ENCODE results near the gene MAP3K4.

The MAP3K4 gene

DNA sequence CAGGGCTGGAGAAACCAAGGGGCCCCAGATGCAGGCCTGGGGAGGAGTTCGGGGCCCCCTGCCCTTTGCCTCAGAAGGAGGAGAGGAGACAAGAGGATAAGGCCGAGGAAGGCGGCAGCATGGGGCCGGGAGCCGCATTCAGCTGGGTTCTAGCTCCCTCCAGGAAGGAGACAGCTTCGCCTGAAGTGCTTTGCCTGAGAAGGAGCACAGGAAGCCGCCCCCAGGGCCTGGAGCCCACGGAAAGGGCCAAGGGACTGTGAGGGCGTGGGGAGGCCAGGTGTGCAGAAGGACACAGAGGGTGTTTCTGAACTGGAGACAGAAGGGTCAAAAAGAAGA, 160.9 kb downstream of the MAP3K4 start:
- DNase-seq = no peak

DNA sequence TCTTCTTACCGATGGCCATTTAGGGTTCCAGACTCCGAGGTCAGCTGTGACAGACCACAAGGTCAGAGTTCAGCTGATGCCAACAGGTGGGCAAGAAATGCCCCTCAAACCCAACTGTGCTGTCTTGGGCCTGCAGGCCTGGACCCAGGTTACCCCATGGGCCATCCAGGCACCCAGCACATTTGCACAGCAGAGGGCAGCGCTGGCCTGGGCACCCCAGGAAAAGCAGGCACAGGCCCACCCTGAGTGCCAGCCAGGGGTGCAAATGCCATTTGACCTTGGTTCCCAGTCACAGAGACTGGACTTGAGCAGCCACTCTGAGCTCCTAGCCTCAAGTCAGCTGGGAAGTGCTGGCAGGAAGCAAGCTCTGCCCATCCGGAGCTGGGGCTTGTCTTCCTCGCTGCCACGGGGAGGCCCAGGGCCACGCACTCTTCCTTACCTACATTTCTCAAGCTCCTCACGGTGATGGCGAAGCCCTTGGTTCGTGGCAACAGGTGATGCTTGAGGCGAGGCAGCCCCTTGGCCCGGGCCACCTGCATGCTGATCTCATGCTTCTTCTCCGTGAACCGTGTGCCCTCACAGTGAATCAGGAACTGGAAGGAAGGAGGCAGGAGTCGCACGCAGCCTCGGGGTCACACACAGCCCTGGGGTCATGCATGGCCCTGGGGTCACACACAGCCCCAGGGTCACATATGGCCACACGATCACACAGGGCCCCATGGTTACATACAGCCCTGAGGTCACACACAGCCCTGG, 161.5 kb downstream of the MAP3K4 start:
- DNase-seq = no peak

DNA sequence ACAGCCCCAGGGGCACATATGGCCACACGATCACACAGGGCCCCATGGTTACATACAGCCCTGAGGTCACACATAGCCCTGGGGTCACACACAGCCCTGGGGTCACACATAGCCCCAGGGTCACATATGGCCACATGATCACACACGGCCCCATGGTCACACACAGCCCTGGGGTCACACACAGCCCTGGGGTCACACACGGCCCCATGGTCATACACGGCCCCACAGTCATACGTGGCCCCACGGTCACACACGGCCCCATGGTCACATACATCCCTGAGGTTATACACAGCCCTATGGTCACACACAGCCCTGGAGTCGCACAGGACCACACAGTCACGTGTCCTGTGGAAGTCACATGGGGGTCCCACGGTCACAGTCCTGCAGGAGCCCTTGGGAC, 162.2 kb downstream of the MAP3K4 start:
- no peak for DNase-seq

DNA sequence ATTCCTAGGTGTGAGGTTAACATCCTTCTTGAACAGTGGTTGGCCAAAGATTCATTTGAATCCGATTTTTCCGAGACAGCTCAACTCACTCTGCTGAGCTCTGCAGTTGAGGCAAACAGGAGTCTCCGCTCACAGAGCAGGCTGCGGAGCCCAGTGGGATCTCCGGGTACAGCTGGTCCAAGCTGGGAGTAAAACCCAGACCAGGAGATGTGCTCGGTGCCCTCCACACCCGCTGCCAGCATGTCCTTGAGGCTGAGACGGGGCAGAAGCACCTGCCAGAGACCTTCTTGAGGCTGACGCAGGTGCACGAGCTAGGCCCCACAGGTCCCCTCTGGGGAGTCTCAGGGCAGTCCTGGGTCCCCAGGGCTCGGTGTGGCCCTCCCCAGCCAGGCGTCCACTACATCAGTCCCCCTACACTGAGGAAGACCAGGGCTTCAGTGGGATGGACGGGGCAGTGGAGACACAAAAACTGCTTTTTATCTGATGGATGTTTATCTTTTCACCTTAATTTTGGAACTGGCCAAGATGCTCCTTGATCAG, 163.3 kb downstream of the MAP3K4 start:
- no peak for DNase-seq

DNA sequence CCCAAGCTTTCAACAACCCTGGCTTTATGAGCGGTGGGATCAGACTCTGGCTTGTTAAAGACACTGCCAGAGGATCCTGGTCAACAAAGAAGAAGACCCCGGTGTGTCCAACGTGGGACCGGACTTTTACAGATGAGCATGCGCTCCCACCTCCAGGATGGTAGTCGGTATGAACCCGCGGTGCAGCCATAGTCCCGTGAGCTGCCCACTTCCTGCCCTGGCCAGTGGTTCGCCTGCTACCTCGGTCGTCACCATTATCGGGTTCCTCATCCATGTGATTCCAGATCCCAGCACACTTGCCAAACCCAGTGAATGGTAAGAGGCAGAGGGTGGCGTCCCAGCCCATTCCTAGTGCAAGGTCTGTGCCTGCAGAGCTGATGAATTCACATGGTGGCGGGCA, 169.6 kb downstream of the MAP3K4 start:
- no peak for DNase-seq

DNA sequence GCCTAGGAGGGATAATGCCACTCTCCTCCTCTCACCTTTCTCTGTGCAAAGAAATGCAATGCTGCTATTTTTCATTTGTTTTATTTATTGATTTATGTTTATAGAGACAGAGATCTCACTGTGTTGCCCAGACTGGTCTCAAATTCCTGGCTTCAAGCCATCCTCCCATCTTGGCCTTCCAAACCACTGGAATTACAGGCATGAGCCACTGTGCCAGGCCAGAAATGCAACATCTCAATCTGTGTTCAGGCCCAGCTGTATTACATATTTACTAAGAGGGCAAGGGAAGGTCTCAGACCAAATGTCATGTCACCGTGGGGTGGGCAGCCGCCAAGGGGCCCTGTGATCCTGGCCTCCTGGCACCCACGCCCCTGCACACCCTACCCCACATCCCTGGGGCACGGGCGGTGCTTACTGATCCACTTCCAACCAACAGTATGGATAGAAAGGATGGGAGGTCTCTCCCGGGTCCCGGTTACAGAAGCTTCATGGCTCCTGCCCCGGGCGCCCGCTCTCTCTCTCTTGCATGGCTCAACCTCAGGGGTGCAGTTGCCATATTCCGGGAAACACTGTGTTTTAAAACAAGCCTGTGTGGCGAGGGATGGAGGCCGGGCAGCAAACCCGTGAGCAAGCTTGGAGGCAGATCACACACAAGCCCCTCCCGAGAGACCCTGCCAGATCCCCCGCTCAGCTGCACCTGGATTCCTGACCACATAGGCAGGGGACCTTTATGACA, 170.5 kb downstream of the MAP3K4 start:
- no peak for DNase-seq

DNA sequence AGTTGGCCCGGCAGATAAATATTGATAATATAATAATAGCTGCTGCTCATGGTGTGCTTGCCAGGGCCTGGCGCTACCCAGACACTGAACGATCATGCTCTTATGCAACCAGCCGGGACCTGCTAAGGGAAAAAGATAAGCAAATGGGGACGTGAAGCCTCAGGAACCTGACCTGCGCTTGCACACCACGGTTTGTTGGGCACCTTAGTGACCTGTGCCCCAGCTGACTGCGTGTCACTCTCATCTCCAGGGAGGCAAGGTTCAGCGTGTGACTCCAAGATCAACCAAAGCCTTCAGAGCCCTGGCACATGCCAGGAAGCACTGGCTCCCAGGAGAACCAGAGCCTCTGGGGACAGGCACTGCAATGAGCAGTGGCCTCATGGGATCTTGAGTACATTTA, 171.2 kb downstream of the MAP3K4 start:
- DNase-seq = no peak

- no peak for DNase-seq
Observed at GRCh38 chr6:161163466-161164181, 172.1 kb downstream of the MAP3K4 start.

DNA sequence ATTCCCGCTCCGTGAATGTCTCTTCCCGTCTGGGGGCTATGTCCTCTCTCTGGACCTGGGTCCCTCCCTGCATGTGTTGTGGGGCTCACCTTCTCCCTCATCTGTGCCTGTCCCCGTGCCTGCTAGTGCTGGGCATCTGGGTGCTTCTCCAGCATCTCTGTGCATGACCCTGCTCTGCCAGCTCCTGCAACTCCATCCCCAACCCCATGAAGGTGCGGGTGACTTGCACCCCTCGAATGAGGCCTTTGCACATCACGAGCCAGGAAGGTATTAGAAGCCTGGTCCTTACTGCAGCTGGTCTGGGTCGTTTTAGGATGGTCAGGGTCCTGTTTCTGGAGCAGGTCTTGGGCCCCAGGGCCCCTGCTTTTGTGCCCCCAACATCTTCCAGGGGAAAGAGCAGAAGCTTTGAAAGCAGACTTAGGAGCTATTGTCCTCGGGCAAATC, 172.6 kb downstream of the MAP3K4 start:
- no peak for DNase-seq

- no peak for DNase-seq
Observed at GRCh38 chr6:161166176-161166575, 174.6 kb downstream of the MAP3K4 start.

DNA sequence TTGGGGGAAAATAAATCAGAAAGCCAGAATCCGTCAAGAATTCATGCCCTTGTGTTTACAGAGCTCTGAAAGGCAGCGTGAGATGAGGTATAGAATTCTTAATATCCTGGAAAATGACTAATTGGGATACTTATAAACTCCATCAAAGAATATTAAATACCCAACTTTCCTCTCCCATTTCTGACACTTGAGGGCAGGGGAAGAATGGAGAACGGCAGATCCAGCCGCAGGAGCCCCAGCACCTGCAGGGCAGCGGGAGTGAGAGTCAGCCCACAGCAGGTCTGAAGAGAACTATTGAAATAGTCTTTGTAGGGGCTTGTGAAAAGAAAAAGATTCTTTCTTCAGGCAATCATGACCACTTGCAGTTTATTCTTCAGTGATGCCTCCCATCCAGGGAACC, 175.1 kb downstream of the MAP3K4 start:
- no peak for DNase-seq

Data from NK-92 treated with Interleukin-12 subunit alpha and Interleukin-12 subunit beta, amount 100 ng/mL, for 24 hours (cell line).